Peyer's patch (tissue), 4 donors: ENCODE data around the gene NDRG3. TPM values are rescaled to one million over a fixed set of nuclear protein-coding genes. Genes with fewer than 3 reads are reported as not detected.

Experiments
- DNase-seq, 3 donors: peaks; one replicate each; pipeline ENCODE4 v3.0.0-alpha.2; 2017 to 2019
- H3K27ac ChIP-seq, 4 donors: fragments of 200-600 bp; sonication (generic); one replicate each; pipeline ENCODE4 v1.5.1; 2016 to 2019
- H3K27me3 ChIP-seq, 2 donors: fragments of 200-600 bp; sonication (generic); one replicate each; pipeline ENCODE4 v1.5.1; 2019
- H3K36me3 ChIP-seq, 3 donors: fragments of 200-600 bp; sonication (generic); one replicate each; pipeline ENCODE4 v1.5.1; 2016 to 2019
- H3K4me1 ChIP-seq, 4 donors: fragments of 200-600 bp; sonication (generic); one replicate each; pipeline ENCODE4 v1.5.1; 2016 to 2019
- H3K4me3 ChIP-seq, 4 donors: fragments of 200-600 bp; sonication (generic); 1 replicate in 3 of 4; 2 replicates in 1 of 4; pipeline ENCODE4 v1.5.1; 2016 to 2019; ENCODE audit warnings: mild to moderate bottlenecking in 1 of 4
- H3K9me3 ChIP-seq, 4 donors: fragments of 200-600 bp; sonication (generic); one replicate each; pipeline ENCODE4 v1.5.1; 2016 to 2019; ENCODE audit warnings: mild to moderate bottlenecking in 1 of 4
- POLR2A ChIP-seq, 2 donors: fragments of 450-650 bp; IDR thresholded peaks; one replicate each; pipeline ENCODE4 v1.5.1; 2017; ENCODE audit warnings: antibody characterized with exemption in 2 of 2, mild to moderate bottlenecking in 2 of 2, moderate library complexity in 2 of 2
- total RNA-seq, 4 donors: library from RNA; depleted of rRNA; stranded (reverse); fragments of >200 nt; gene quantifications; one replicate each; pipeline ENCODE4 v1.1.0, GENCODE V29; 2016
- TF ChIP-seq, protein P1 (sequence below), 6 experiments: fragments of 450-650 bp in 4 of 6; fragments of 200-600 bp in 2 of 6; sonication (generic) in 1 of 6; IDR thresholded peaks; one replicate each; pipeline ENCODE4 v1.5.1; 2017 to 2019; ENCODE audit warnings: antibody characterized with exemption in 6 of 6, mild to moderate bottlenecking in 3 of 6, moderate library complexity in 1 of 6

Gene NDRG3
- total RNA-seq, 4 donors from 2014 or later: 12.6 to 28.4 (median 22.6) TPM

- Histone ChIP-seq H3K36me3 (peaks cover 0 to 9% (median 0%) of the 10 kb centered on the region in 3 donors), H3K27me3 (no peaks in the 10 kb centered on the region), H3K9me3 (no peaks in the 10 kb centered on the region), H3K4me1 (no peaks in the 10 kb centered on the region), H3K27ac (no peak overlapping the region), H3K4me3 (no peak overlapping the region)
- DNase-seq: no peak
- TF ChIP-seq POLR2A (IDR thresholded peaks at IDR 0.05): no peak
- TF ChIP-seq, protein P1, sequence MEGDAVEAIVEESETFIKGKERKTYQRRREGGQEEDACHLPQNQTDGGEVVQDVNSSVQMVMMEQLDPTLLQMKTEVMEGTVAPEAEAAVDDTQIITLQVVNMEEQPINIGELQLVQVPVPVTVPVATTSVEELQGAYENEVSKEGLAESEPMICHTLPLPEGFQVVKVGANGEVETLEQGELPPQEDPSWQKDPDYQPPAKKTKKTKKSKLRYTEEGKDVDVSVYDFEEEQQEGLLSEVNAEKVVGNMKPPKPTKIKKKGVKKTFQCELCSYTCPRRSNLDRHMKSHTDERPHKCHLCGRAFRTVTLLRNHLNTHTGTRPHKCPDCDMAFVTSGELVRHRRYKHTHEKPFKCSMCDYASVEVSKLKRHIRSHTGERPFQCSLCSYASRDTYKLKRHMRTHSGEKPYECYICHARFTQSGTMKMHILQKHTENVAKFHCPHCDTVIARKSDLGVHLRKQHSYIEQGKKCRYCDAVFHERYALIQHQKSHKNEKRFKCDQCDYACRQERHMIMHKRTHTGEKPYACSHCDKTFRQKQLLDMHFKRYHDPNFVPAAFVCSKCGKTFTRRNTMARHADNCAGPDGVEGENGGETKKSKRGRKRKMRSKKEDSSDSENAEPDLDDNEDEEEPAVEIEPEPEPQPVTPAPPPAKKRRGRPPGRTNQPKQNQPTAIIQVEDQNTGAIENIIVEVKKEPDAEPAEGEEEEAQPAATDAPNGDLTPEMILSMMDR (IDR thresholded peaks at IDR 0.05): no peak
Measured at GRCh38 chr20:36670665-36671357, 75.1 kb downstream of the NDRG3 start.

- peaks cover 0 to 26% (median 0%) of the 10 kb centered on the region in 3 donors for H3K36me3 ChIP-seq
- no peak overlapping the region for H3K4me3 ChIP-seq
- H3K27ac ChIP-seq: no peak overlapping the region
- no peaks in the 10 kb centered on the region for H3K4me1 ChIP-seq
- no peak for DNase-seq
- H3K27me3 ChIP-seq: no peaks in the 10 kb centered on the region
- H3K9me3 ChIP-seq: no peaks in the 10 kb centered on the region
- no peak for TF ChIP-seq POLR2A (IDR thresholded peaks at IDR 0.05)
- TF ChIP-seq, protein P1 (IDR thresholded peaks at IDR 0.05): peak in 3 of 6 experiments; percentile 15 to 36 (median 32)
Measured at GRCh38 chr20:36666181-36666740, 79.6 kb downstream of the NDRG3 start.

GRCh38 chr20:36663031-36663430 is 82.9 kb downstream of the NDRG3 start:
- no peaks in the 10 kb centered on the region for H3K27me3 ChIP-seq
- H3K4me3 ChIP-seq: no peak overlapping the region
- DNase-seq: no peak
- no peaks in the 10 kb centered on the region for H3K9me3 ChIP-seq
- H3K27ac ChIP-seq: no peak overlapping the region
- TF ChIP-seq, protein P1 (IDR thresholded peaks at IDR 0.05): no peak
- no peak for TF ChIP-seq POLR2A (IDR thresholded peaks at IDR 0.05)
- H3K4me1 ChIP-seq: no peaks in the 10 kb centered on the region
- peaks cover 0 to 35% (median 0%) of the 10 kb centered on the region in 3 donors for H3K36me3 ChIP-seq

- no peak overlapping the region for H3K27ac ChIP-seq
- no peak overlapping the region for H3K4me3 ChIP-seq
- no peaks in the 10 kb centered on the region for H3K27me3 ChIP-seq
- no peaks in the 10 kb centered on the region for H3K4me1 ChIP-seq
- H3K9me3 ChIP-seq: no peaks in the 10 kb centered on the region
- H3K36me3 ChIP-seq: peaks cover 0 to 26% (median 0%) of the 10 kb centered on the region in 3 donors
- DNase-seq: no peak
- no peak for TF ChIP-seq POLR2A (IDR thresholded peaks at IDR 0.05)
- TF ChIP-seq, protein P1 (IDR thresholded peaks at IDR 0.05): no peak
Measured at GRCh38 chr20:36658300-36658699, 87.6 kb downstream of the NDRG3 start.

GRCh38 chr20:36656733-36657132 is 89.2 kb downstream of the NDRG3 start:
- peaks cover 0 to 38% (median 0%) of the 10 kb centered on the region in 3 donors for H3K36me3 ChIP-seq
- no peak for TF ChIP-seq POLR2A (IDR thresholded peaks at IDR 0.05)
- TF ChIP-seq, protein P1 (IDR thresholded peaks at IDR 0.05): no peak
- no peaks in the 10 kb centered on the region for H3K9me3 ChIP-seq

More at GRCh38 chr20:36656733-36657132, 89.2 kb downstream of the NDRG3 start:
- DNase-seq: no peak
- Histone ChIP-seq H3K27ac (no peak overlapping the region), H3K4me1 (no peaks in the 10 kb centered on the region), H3K4me3 (no peak overlapping the region), H3K27me3 (no peaks in the 10 kb centered on the region)
